ENCODE results near the gene NLGN3.

NLGN3 gene

GRCh38 chrX:71144651-71145050 lies at the start of gene NLGN3:
Gene NLGN3, plus strand, starts transcription at chrX:71144841. Its CDS starts 2,909 bp downstream, at chrX:71147750.
- peak in 42 of 51 donors; percentile 0 to 64 (median 24) for DNase-seq

- no peak for DNase-seq
Observed at GRCh38 chrX:71095033-71095432, 49.6 kb upstream of the NLGN3 start.

GRCh38 chrX:71095555-71095980 lies 49.1 kb upstream of the NLGN3 start, which contains the start of gene FOXO4:
Gene FOXO4, plus strand, starts transcription at chrX:71095851. Its CDS starts 678 bp downstream, at chrX:71096529.
- DNase-seq: peak; percentile 19 to 93 (median 79)

- DNase-seq: peak in 15 of 51 donors; percentile 1 to 70 (median 23)
Observed at GRCh38 chrX:71095981-71096759, 48.5 kb upstream of the NLGN3 start.

GRCh38 chrX:71096760-71097032 lies 47.9 kb upstream of the NLGN3 start:
- peak in 1 of 51 donors; percentile 34 for DNase-seq

- DNase-seq: peak in 35 of 51 donors; percentile 0 to 62 (median 12)
Observed at GRCh38 chrX:71098302-71098701, 46.3 kb upstream of the NLGN3 start.

GRCh38 chrX:71098951-71099506 lies 45.6 kb upstream of the NLGN3 start:
- DNase-seq: no peak

GRCh38 chrX:71099736-71100135 lies 44.9 kb upstream of the NLGN3 start:
- no peak for DNase-seq

GRCh38 chrX:71100581-71101505 lies 43.8 kb upstream of the NLGN3 start:
- no peak for DNase-seq

GRCh38 chrX:71102292-71102691 lies 42.3 kb upstream of the NLGN3 start:
- no peak for DNase-seq

- peak in 6 of 51 donors; percentile 1 to 7 (median 2) for DNase-seq
Observed at GRCh38 chrX:71103110-71103983, 41.3 kb upstream of the NLGN3 start.

GRCh38 chrX:71105628-71106027 lies 39.0 kb upstream of the NLGN3 start:
- no peak for DNase-seq

GRCh38 chrX:71106427-71106826 lies 38.2 kb upstream of the NLGN3 start, which contains the start of gene CXorf65:
Gene CXorf65, minus strand, starts transcription at chrX:71106740. Its CDS starts 184 bp downstream, at chrX:71106556.
- DNase-seq: no peak

- no peak for DNase-seq
Observed at GRCh38 chrX:71107245-71107644, 37.4 kb upstream of the NLGN3 start.

- DNase-seq: peak in 1 of 51 donors; percentile 0
Observed at GRCh38 chrX:71107762-71108360, 36.8 kb upstream of the NLGN3 start.

- DNase-seq: no peak
Observed at GRCh38 chrX:71109051-71109450, 35.6 kb upstream of the NLGN3 start.

- DNase-seq: no peak
Observed at GRCh38 chrX:71111141-71111843, 33.3 kb upstream of the NLGN3 start, which contains the start of gene IL2RG. Gene IL2RG, minus strand, starts transcription at chrX:71111577. Its CDS starts 38 bp downstream, at chrX:71111539.

GRCh38 chrX:71111921-71112431 lies 32.7 kb upstream of the NLGN3 start:
- DNase-seq: no peak

GRCh38 chrX:71117358-71117757 lies 27.3 kb upstream of the NLGN3 start:
- DNase-seq: no peak

Data from hypothalamus (tissue), 51 donors.